OCI-LY7 (cell line): Measurements from ENCODE around the gene RALB.

Experiments
- CTCF ChIP-seq: fragments of 200-600 bp; sonication (generic); conservative IDR thresholded peaks from 2 replicates; pipeline ENCODE4 v1.5.1; 2014; ENCODE audit warnings: mild to moderate bottlenecking, antibody characterized with exemption, low read length, moderate library complexity, mixed read lengths
- EZH2phosphoT487 ChIP-seq: fragments of 200-600 bp; sonication (generic); IDR thresholded peaks from 2 replicates; pipeline ENCODE4 v1.6.1; 2018; ENCODE audit warnings: low read depth, borderline replicate concordance, mild to moderate bottlenecking, mixed run types, antibody characterized with exemption, low read length, moderate library complexity, mixed read lengths

GRCh38 chr2:120312076-120312475 is 59.4 kb downstream of the RALB start:
- TF ChIP-seq CTCF (no peak), EZH2phosphoT487 (no peak)
